Measurements from ENCODE around the gene ADARB2.

- TF ChIP-seq TAF1 (IDR thresholded peaks at IDR 0.05; ENCODE audit: low read depth) = no peak
- no peak for TF ChIP-seq CEBPB (IDR thresholded peaks at IDR 0.05)
- TF ChIP-seq YY1 (IDR thresholded peaks at IDR 0.05; ENCODE audit: low read depth) = no peak
Measured at GRCh38 chr10:1782841-1783240, 45.5 kb upstream of the ADARB2 start.

All from Ishikawa (cell line).